GM19238 (cell line): ENCODE results near the gene GK.
"Not testable (repeated sequence)": the region's sequence is repeated elsewhere in the genome, so short reads cannot be mapped to it uniquely, and the experiment has no call there.

Experiments
- DNase-seq: peaks from one replicate; pipeline ENCODE4 v3.0.0; 2011; ENCODE audit warnings: low spot score; ENCODE audit not compliant: insufficient read length

Gene GK

GRCh38 chrX:30654386-30654785 is 1.2 kb downstream of the GK start:
- not testable (repeated sequence) for DNase-seq

- no peak for DNase-seq
Observed at GRCh38 chrX:30654989-30655607, 1.9 kb downstream of the GK start.

GRCh38 chrX:30655991-30656390 is 2.8 kb downstream of the GK start:
- no peak for DNase-seq

GRCh38 chrX:30657196-30658161 is 4.3 kb downstream of the GK start:
- DNase-seq = no peak

GRCh38 chrX:30659421-30659820 is 6.2 kb downstream of the GK start:
- no peak for DNase-seq

- no peak for DNase-seq
Observed at GRCh38 chrX:30661228-30661627, 8.0 kb downstream of the GK start.

- DNase-seq = no peak
Observed at GRCh38 chrX:30663322-30663721, 10.1 kb downstream of the GK start.

- DNase-seq = no peak
Observed at GRCh38 chrX:30665471-30665870, 12.2 kb downstream of the GK start.

GRCh38 chrX:30666094-30666493 is 12.9 kb downstream of the GK start:
- DNase-seq = no peak

GRCh38 chrX:30668581-30668980 is 15.4 kb downstream of the GK start:
- no peak for DNase-seq

GRCh38 chrX:30671189-30671588 is 18.0 kb downstream of the GK start:
- DNase-seq = not testable (repeated sequence)

GRCh38 chrX:30673127-30673796 is 20.0 kb downstream of the GK start:
- no peak for DNase-seq

GRCh38 chrX:30673884-30674598 is 20.8 kb downstream of the GK start:
- no peak for DNase-seq

GRCh38 chrX:30674799-30675198 is 21.6 kb downstream of the GK start:
- DNase-seq = no peak

GRCh38 chrX:30679369-30679768 is 26.1 kb downstream of the GK start:
- no peak for DNase-seq

GRCh38 chrX:30680618-30681017 is 27.4 kb downstream of the GK start:
- no peak for DNase-seq

GRCh38 chrX:30688641-30689040 is 35.4 kb downstream of the GK start:
- no peak for DNase-seq

- no peak for DNase-seq
Observed at GRCh38 chrX:30689116-30689515, 35.9 kb downstream of the GK start.

- no peak for DNase-seq
Observed at GRCh38 chrX:30690330-30690729, 37.1 kb downstream of the GK start.

GRCh38 chrX:30693999-30694650 is 40.9 kb downstream of the GK start:
- DNase-seq = no peak

- DNase-seq = no peak
Observed at GRCh38 chrX:30702736-30703135, 49.5 kb downstream of the GK start.
